HepG2 (cell line): Measurements from ENCODE around the gene ETS2. TPM values are rescaled to one million over a fixed set of nuclear protein-coding genes. Genes with fewer than 3 reads are reported as not detected.

ENCODE experiments used
- ATAC-seq: fragments of 200-7000 bp; cut with Tn5 transposase; 3 replicates; pipeline ENCODE4 v1.9.1; 2020; ENCODE audit warnings: mild to moderate bottlenecking, moderate library complexity
- BruUV-seq: library from RNA; stranded (reverse); fragments of 400-500 nt; replicated peaks from 2 replicates; lab custom pipeline; 2021; lab: Mats Ljungman, UMichigan
- CTCF ChIA-PET: fragments of 300-600 bp; formaldehyde crosslinking; extraction: SDS; loops from one replicate; lab custom pipeline; 2021; ENCODE audit warnings: low total read pairs, inconsistent platforms, low intra/inter-chr PET ratio; lab: Yijun Ruan, JAX
- POLR2A ChIA-PET: fragments of 350-600 bp; sonication (Branson Sonifier 250); formaldehyde crosslinking; loops from one replicate; lab custom pipeline; 2020; ENCODE audit warnings: antibody characterized with exemption, inconsistent platforms; lab: Yijun Ruan, JAX
- DNase-seq: peaks from one replicate; pipeline ENCODE4 v3.0.0-alpha.2; 2015; ENCODE audit warnings: low spot score
- FAIRE-seq: peaks from 3 replicates; lab custom pipeline; 2011; peaks lifted over from hg19 to GRCh38; lab: Jason Lieb, UNC
- H2AFZ ChIP-seq: one replicate; pipeline ENCODE4 v1.6.1; 2011; ENCODE audit warnings: low read length, inconsistent platforms
- H3K27ac ChIP-seq: fragments of 300-600 bp; 3 replicates; pipeline ENCODE4 v1.8.0; 2011; ENCODE audit warnings: mixed run types, mild to moderate bottlenecking, mixed read lengths, low read length, inconsistent platforms; ENCODE audit not compliant: insufficient read depth; ENCODE audit errors: extremely low read length
- H3K27me3 ChIP-seq, 2 experiments: fragments of 200-600 bp in 1 of 2; 2 replicates in 1 of 2; 3 replicates in 1 of 2; pipeline versions ENCODE4 v1.6.0 to v1.8.0; 2011; ENCODE audit warnings: low read length in 2 of 2, mild to moderate bottlenecking in 2 of 2, moderate library complexity in 2 of 2, inconsistent platforms in 1 of 2; ENCODE audit not compliant: insufficient read depth in 2 of 2, control insufficient read depth in 1 of 2
- H3K36me3 ChIP-seq, 2 experiments: fragments of 200-600 bp in 1 of 2; replicated peaks in 1 of 2; 2 replicates in 1 of 2; 3 replicates in 1 of 2; pipeline versions ENCODE4 v1.5.1 to v1.8.0; 2011; ENCODE audit warnings: low read length in 2 of 2, inconsistent platforms in 1 of 2; ENCODE audit not compliant: insufficient read depth in 2 of 2, control insufficient read depth in 1 of 2
- H3K4me1 ChIP-seq: 2 replicates; pipeline ENCODE4 v1.5.1; 2012; ENCODE audit warnings: low read length, inconsistent platforms; ENCODE audit not compliant: insufficient read depth
- H3K4me2 ChIP-seq: 2 replicates; pipeline ENCODE4 v1.6.0; 2011; ENCODE audit warnings: low read depth, low read length, inconsistent platforms
- H3K4me3 ChIP-seq, 3 experiments: fragments of 200-600 bp in 1 of 3; sonication (generic), shearing (Covaris generic) in 1 of 3; replicated peaks in 1 of 3; 2 replicates each; pipeline ENCODE4 v1.5.1; 2011 to 2016; ENCODE audit warnings: low read length in 3 of 3, inconsistent platforms in 2 of 3, low read depth in 2 of 3, mild to moderate bottlenecking in 2 of 3, control low read depth in 1 of 3, mixed read lengths in 1 of 3; ENCODE audit not compliant: insufficient read depth in 1 of 3
- H3K79me2 ChIP-seq: one replicate; pipeline ENCODE4 v1.6.1; 2011; ENCODE audit warnings: low read length, inconsistent platforms; ENCODE audit not compliant: insufficient read depth
- H3K9ac ChIP-seq: 2 replicates; pipeline ENCODE4 v1.6.0; 2011; ENCODE audit warnings: mild to moderate bottlenecking, low read depth, low read length, inconsistent platforms; ENCODE audit not compliant: insufficient read depth
- H3K9me3 ChIP-seq: 2 replicates; pipeline ENCODE4 v1.5.1; 2012; ENCODE audit warnings: mild to moderate bottlenecking, low read length
- H4K20me1 ChIP-seq: 2 replicates; pipeline ENCODE4 v1.6.0; 2011; ENCODE audit warnings: inconsistent platforms, mild to moderate bottlenecking, low read length, moderate library complexity; ENCODE audit not compliant: insufficient read depth
- ATF7 ChIP-seq, 2 experiments: fragments of 450-650 bp in 1 of 2; sonication (generic) in 1 of 2; formaldehyde crosslinking in 1 of 2; IDR thresholded peaks; 2 replicates each; pipeline versions ENCODE4 v1.4.0 to v1.6.1; 2016 to 2020; ENCODE audit warnings: antibody characterized with exemption in 1 of 2, mild to moderate bottlenecking in 1 of 2, missing genetic modification reagents in 1 of 2
- CEBPB ChIP-seq: IDR thresholded peaks from 2 replicates; pipeline ENCODE4 v1.6.1; 2011; ENCODE audit warnings: low read depth, low read length, improper control_type of control experiment, borderline replicate concordance
- CENPBD1 ChIP-seq: sonication (generic); formaldehyde crosslinking; IDR thresholded peaks from 2 replicates; pipeline ENCODE4 v1.8.0; 2022; ENCODE audit warnings: missing genetic modification reagents, low read depth, mild to moderate bottlenecking, borderline replicate concordance
- HOMEZ ChIP-seq: IDR thresholded peaks from 2 replicates; pipeline ENCODE4 v1.6.1; 2016; ENCODE audit warnings: low read depth
- HOXA3 ChIP-seq: sonication (generic); formaldehyde crosslinking; IDR thresholded peaks from 2 replicates; pipeline ENCODE4 v1.5.0; 2020; ENCODE audit warnings: missing genetic modification reagents
- KAT8 ChIP-seq: IDR thresholded peaks from 2 replicates; pipeline ENCODE4 v1.6.1; 2016; ENCODE audit warnings: missing genetic modification reagents, missing compliant biosample characterization
- KDM3A ChIP-seq: IDR thresholded peaks from 2 replicates; pipeline ENCODE4 v1.6.1; 2018; ENCODE audit warnings: low read depth, missing compliant biosample characterization
- MED1 ChIP-seq: sonication (generic); formaldehyde crosslinking; IDR thresholded peaks from 2 replicates; pipeline ENCODE4 v1.4.0; 2020; ENCODE audit warnings: missing genetic modification reagents
- MEF2D ChIP-seq: sonication (generic); formaldehyde crosslinking; IDR thresholded peaks from 2 replicates; pipeline ENCODE4 v1.5.1; 2020; ENCODE audit warnings: mild to moderate bottlenecking, missing genetic modification reagents
- NCOA2 ChIP-seq: sonication (generic); formaldehyde crosslinking; IDR thresholded peaks from 2 replicates; pipeline ENCODE4 v1.8.0; 2022; ENCODE audit warnings: inconsistent platforms
- REPIN1 ChIP-seq: sonication (generic); formaldehyde crosslinking; IDR thresholded peaks from 2 replicates; pipeline ENCODE4 v1.8.0; 2022; ENCODE audit warnings: missing genetic modification reagents, low read depth, mild to moderate bottlenecking, borderline replicate concordance
- SALL2 ChIP-seq: sonication (generic); formaldehyde crosslinking; IDR thresholded peaks from 2 replicates; pipeline ENCODE4 v1.8.1; 2023; ENCODE audit warnings: mild to moderate bottlenecking, missing genetic modification reagents, inconsistent platforms
- SSRP1 ChIP-seq: IDR thresholded peaks from 2 replicates; pipeline ENCODE4 v1.6.1; 2016; ENCODE audit warnings: control low read depth
- XRCC5 ChIP-seq: fragments of 200-400 bp; formaldehyde crosslinking; optimal IDR thresholded peaks from 2 replicates; pipeline ENCODE3; 2017; ENCODE audit warnings: mild to moderate bottlenecking, low read length
- ZBTB38 ChIP-seq: sonication (generic); formaldehyde crosslinking; IDR thresholded peaks from 2 replicates; pipeline ENCODE4 v1.5.1; 2020; ENCODE audit warnings: mild to moderate bottlenecking, missing genetic modification reagents
- ZNF501 ChIP-seq: sonication (generic); formaldehyde crosslinking; IDR thresholded peaks from 2 replicates; pipeline ENCODE4 v1.5.1; 2020; ENCODE audit warnings: mild to moderate bottlenecking, moderate library complexity, missing genetic modification reagents
- WGBS: methylation state at CpG from one replicate; pipeline ENCODE4 v1.1.6; 2017; ENCODE audit warnings: low lambda C conversion rate; 5-methylcytosine and 5-hydroxymethylcytosine counted together
- in situ Hi-C: cut with HindIII; loops from 2 replicates; pipeline ENCODE4 v1.10.0; 2017; ENCODE audit warnings: low pct_unique_long_range_greater_than_20kb; ENCODE audit not compliant: extremely low pct_ligation_motif_present
- intact Hi-C: fragments of 100-400 bp; cut with micrococcal nuclease; formaldehyde crosslinking; loops from one replicate; pipeline ENCODE4 v1.10.0; 2022; ENCODE audit not compliant: unreplicated experiment
- polyA plus RNA-seq, 8 experiments: library from polyadenylated mRNA; depleted of rRNA in 3 of 8; stranded (reverse) in 7 of 8; unstranded in 1 of 8; fragments of >200 nt; fragmentation: Illumina TruSeq in 4 of 8; extraction: Trizol in 4 of 8; gene quantifications; 2 replicates each; pipeline versions ENCODE4 v1.2.1 to v1.2.3, GENCODE V29; 2011 to 2016; ENCODE audit warnings: low read depth in 4 of 8, missing spikeins in 1 of 8, mixed read lengths in 1 of 8; ENCODE audit not compliant: insufficient read depth in 1 of 8
- total RNA-seq, 5 experiments: library from RNA; depleted of rRNA; stranded (reverse); fragments of >200 nt; fragmentation: Illumina TruSeq; extraction: Trizol; gene quantifications; 2 replicates each; pipeline ENCODE4 v1.2.3, GENCODE V29; 2016; ENCODE audit warnings: low read depth in 1 of 5
- TF ChIP-seq, protein P1 (sequence below): sonication (generic); formaldehyde crosslinking; IDR thresholded peaks from 2 replicates; pipeline ENCODE4 v1.4.0; 2020; ENCODE audit warnings: missing genetic modification reagents
- TF ChIP-seq, protein P2 (sequence below): sonication (generic); formaldehyde crosslinking; IDR thresholded peaks from 2 replicates; pipeline ENCODE4 v1.8.0; 2022; ENCODE audit warnings: mild to moderate bottlenecking, missing genetic modification reagents, borderline replicate concordance

Gene ETS2
- total and polyA plus RNA-seq, 2 of the 13 experiments (the other 11 are each of a cell fraction or from before 2014, with no cell fraction given) = 24.6 to 64.4 TPM

DNA sequence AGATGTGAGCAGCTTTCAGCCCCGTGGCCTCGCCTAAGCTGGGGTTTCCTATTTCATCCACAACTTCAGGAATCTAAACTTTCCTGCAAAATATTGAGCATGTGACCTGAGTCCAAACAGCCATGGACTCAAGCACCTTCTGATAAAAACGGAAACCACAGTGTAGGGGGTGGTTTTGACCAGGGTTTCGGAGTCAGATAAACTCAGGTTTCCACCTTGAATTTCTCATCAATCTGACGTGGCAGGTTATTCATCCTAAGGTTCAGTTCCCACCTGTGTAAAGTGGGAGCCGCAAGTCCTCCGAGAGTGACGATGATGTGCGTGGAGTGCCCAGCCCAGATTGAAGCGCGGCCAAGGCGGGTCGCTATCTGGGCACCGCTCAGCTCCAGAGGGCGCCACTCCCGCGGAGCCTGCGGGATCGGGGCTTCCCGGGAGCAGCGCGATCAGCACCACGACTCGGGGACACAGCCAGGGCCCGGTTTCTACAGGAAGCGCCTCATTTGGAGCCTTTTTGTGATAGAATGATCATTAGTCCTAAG is 871 bp upstream of the ETS2 start:
- intact Hi-C loops = loop anchor here (5.0 to 10.0 kb wide), 2 partner anchors 227 to 330 kb away; no protein-coding TSS in a partner anchor
- ChIA-PET POLR2A (interaction anchor here (4.2 kb wide), 1 partner anchor 17 kb away, joined by 28 read pairs; no protein-coding TSS in a partner anchor), CTCF (no interaction called here)
- BruUV-seq = TSS peak; percentile 81
- in situ Hi-C loops = loop anchor here (10.0 kb wide), 1 partner anchor 320 kb away; no protein-coding TSS in a partner anchor
- Histone ChIP-seq H3K4me3 (peak overlapping the region in 1 of 3 experiments; percentile 88; a peak in 1 of 6 replicates), H3K79me2 (peaks cover 39% of the 10 kb centered on the region), H3K36me3 (peaks cover 2 to 8% of the 10 kb centered on the region in 2 experiments; a peak in 4 of 5 replicates), H4K20me1 (peaks cover 24% of the 10 kb centered on the region), H3K9me3 (no peaks in the 10 kb centered on the region), H3K4me1 (peaks cover 78% of the 10 kb centered on the region), H3K9ac (peak overlapping the region; percentile 97), H3K27ac (peak overlapping the region; percentile 75), H2AFZ (no peak overlapping the region), H3K4me2 (peak overlapping the region; percentile 85), H3K27me3 (no peaks in the 10 kb centered on the region; a peak in 1 of 5 replicates)
- 88% methylated on average over 16 of the region's 26 CpGs for WGBS
- no peak for DNase-seq
- peak; percentile 20 for ATAC-seq
- FAIRE-seq = no peak
- TF ChIP-seq XRCC5 (peak; percentile 11), MED1 (0 out of 2 replicates have a peak, but pooled peaks have one; percentile 42), ATF7 (IDR thresholded peaks at IDR 0.05) (no peak), ATF7 (CRISPR knock-in tag; IDR thresholded peaks at IDR 0.05) (no peak), CEBPB (no peak), REPIN1 (0 out of 2 replicates have a peak, but pooled peaks have one; percentile 0), ZBTB38 (peak; percentile 88; the same call in 1 of the 2 replicates), MEF2D (CRISPR knock-in tag) (0 out of 2 replicates have a peak, but pooled peaks have one; percentile 9), HOXA3 (CRISPR knock-in tag) (peak; percentile 67; the same call in 1 of the 2 replicates), ZNF501 (0 out of 2 replicates have a peak, but pooled peaks have one; percentile 71), SALL2 (CRISPR knock-in tag) (no peak), KAT8 (no peak), KDM3A (0 out of 2 replicates have a peak, but pooled peaks have one; percentile 34), CENPBD1 (CRISPR knock-in tag) (no peak), HOMEZ (CRISPR knock-in tag) (no peak), SSRP1 (CRISPR knock-in tag) (no peak), NCOA2 (0 out of 2 replicates have a peak, but pooled peaks have one; percentile 5)
- TF ChIP-seq, protein P1, sequence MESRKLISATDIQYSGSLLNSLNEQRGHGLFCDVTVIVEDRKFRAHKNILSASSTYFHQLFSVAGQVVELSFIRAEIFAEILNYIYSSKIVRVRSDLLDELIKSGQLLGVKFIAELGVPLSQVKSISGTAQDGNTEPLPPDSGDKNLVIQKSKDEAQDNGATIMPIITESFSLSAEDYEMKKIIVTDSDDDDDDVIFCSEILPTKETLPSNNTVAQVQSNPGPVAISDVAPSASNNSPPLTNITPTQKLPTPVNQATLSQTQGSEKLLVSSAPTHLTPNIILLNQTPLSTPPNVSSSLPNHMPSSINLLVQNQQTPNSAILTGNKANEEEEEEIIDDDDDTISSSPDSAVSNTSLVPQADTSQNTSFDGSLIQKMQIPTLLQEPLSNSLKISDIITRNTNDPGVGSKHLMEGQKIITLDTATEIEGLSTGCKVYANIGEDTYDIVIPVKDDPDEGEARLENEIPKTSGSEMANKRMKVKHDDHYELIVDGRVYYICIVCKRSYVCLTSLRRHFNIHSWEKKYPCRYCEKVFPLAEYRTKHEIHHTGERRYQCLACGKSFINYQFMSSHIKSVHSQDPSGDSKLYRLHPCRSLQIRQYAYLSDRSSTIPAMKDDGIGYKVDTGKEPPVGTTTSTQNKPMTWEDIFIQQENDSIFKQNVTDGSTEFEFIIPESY (CRISPR knock-in tag) = peak; percentile 99
- TF ChIP-seq, protein P2, sequence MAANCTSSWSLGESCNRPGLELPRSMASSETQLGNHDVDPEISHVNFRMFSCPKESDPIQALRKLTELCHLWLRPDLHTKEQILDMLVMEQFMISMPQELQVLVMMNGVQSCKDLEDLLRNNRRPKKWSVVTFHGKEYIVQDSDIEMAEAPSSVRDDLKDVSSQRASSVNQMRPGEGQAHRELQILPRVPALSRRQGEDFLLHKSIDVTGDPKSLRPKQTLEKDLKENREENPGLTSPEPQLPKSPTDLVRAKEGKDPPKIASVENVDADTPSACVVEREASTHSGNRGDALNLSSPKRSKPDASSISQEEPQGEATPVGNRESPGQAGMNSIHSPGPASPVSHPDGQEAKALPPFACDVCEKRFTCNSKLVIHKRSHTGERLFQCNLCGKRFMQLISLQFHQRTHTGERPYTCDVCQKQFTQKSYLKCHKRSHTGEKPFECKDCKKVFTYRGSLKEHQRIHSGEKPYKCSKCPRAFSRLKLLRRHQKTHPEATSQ (CRISPR knock-in tag) = no peak
